Stomach (tissue), 9 donors: Measurements from ENCODE around the gene PWWP2B. TPM values are rescaled to one million over a fixed set of nuclear protein-coding genes. Genes with fewer than 3 reads are reported as not detected.

Experiments used
- DNase-seq, 2 donors: peaks; one replicate each; pipeline versions ENCODE4 v3.0.0 to v3.0.0-alpha.2; 2013 to 2019
- H3K27ac ChIP-seq, 5 donors: fragments of 200-600 bp in 4 of 5; sonication (generic) in 4 of 5; one replicate each; pipeline ENCODE4 v1.5.1; 2013 to 2019; ENCODE audit warnings: mild to moderate bottlenecking in 1 of 5, moderate library complexity in 1 of 5
- H3K27me3 ChIP-seq, 3 donors: fragments of 200-600 bp; sonication (generic); one replicate each; pipeline ENCODE4 v1.5.1; 2017 to 2019; ENCODE audit warnings: mixed run types in 1 of 3
- H3K36me3 ChIP-seq, 4 donors: fragments of 200-600 bp; sonication (generic); 1 replicate in 3 of 4; 2 replicates in 1 of 4; pipeline ENCODE4 v1.5.1; 2016 to 2019
- H3K4me1 ChIP-seq, 4 donors: fragments of 200-600 bp; sonication (generic); one replicate each; pipeline ENCODE4 v1.5.1; 2016 to 2019
- H3K4me3 ChIP-seq, 4 donors: fragments of 200-600 bp; sonication (generic) in 3 of 4; one replicate each; pipeline ENCODE4 v1.5.1; 2016 to 2019; ENCODE audit warnings: mild to moderate bottlenecking in 1 of 4
- H3K9me3 ChIP-seq, 4 donors: fragments of 200-600 bp; sonication (generic); one replicate each; pipeline ENCODE4 v1.5.1; 2016 to 2019
- CTCF ChIP-seq, 7 experiments: fragments of 450-650 bp in 4 of 7; fragments of 200-600 bp in 3 of 7; sonication (generic) in 3 of 7; IDR thresholded peaks; one replicate each; pipeline ENCODE4 v1.5.1; 2016 to 2019; ENCODE audit warnings: antibody characterized with exemption in 7 of 7, control low read depth in 2 of 7, mild to moderate bottlenecking in 1 of 7
- EP300 ChIP-seq: sonication (generic); formaldehyde crosslinking; IDR thresholded peaks from one replicate; pipeline ENCODE4 v1.6.1; 2017; ENCODE audit warnings: antibody characterized with exemption
- POLR2A ChIP-seq, 4 donors: fragments of 450-650 bp; IDR thresholded peaks; one replicate each; pipeline ENCODE4 v1.6.1; 2016; ENCODE audit warnings: antibody characterized with exemption in 4 of 4, control low read depth in 2 of 4, mild to moderate bottlenecking in 1 of 4, moderate library complexity in 1 of 4
- POLR2AphosphoS5 ChIP-seq, 3 donors: sonication (generic); formaldehyde crosslinking; IDR thresholded peaks; one replicate each; pipeline ENCODE4 v1.6.1; 2016; ENCODE audit warnings: antibody characterized with exemption in 3 of 3
- WGBS, 5 donors: extraction: QIAGEN DNeasy Blood & Tissue Kit in 3 of 5; methylation state at CpG; one replicate each; pipeline versions ENCODE4 v1.1.5 to v1.1.7; 2013 to 2018; 5-methylcytosine and 5-hydroxymethylcytosine counted together
- intact Hi-C: fragments of 100-400 bp; cut with DNase I; formaldehyde crosslinking; loops from one replicate; pipeline ENCODE4 v1.15.1; 2023; ENCODE audit warnings: low total_unique reads
- polyA plus RNA-seq, 3 donors: library from polyadenylated mRNA; stranded (reverse); fragments of 200-250 nt; gene quantifications; one replicate each; pipeline ENCODE4 v1.2.3, GENCODE V29; 2013
- total RNA-seq, 5 donors: library from RNA; depleted of rRNA; stranded (reverse); fragments of >200 nt; gene quantifications; one replicate each; pipeline versions ENCODE4 v1.1.0 to v1.2.3, GENCODE V29; 2014 to 2016
- donor health status: healthy with polysubstance abuse.
- donor health status: Bipolar disorder and iron deficiency.
- donor health status: healthy.

Gene PWWP2B
- total and polyA plus RNA-seq, 8 donors: 8.5 to 167 (median 22.8) TPM

DNA sequence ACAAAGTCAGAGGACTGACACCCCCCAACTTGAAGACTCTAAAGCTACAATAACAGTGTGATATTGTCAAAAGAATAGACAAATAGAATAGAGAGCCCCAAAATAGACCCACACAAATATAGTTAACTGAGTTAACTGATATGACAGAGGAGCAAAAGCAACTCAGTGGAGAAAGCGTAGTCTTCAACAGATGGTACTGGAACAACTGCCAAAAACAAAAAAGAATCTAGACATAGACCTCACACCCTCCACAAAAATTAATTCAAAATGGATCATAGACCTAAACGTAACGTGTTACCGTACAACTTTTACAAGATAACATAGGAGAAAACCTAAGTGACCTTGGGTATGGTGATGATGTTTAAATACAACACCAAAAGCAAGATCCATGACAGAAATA, 28.6 kb upstream of the PWWP2B start:
- TF ChIP-seq EP300 (no peak), POLR2AphosphoS5 (IDR thresholded peaks at IDR 0.05) (no peak), CTCF (IDR thresholded peaks at IDR 0.05) (no peak), POLR2A (IDR thresholded peaks at IDR 0.05) (no peak)

DNA sequence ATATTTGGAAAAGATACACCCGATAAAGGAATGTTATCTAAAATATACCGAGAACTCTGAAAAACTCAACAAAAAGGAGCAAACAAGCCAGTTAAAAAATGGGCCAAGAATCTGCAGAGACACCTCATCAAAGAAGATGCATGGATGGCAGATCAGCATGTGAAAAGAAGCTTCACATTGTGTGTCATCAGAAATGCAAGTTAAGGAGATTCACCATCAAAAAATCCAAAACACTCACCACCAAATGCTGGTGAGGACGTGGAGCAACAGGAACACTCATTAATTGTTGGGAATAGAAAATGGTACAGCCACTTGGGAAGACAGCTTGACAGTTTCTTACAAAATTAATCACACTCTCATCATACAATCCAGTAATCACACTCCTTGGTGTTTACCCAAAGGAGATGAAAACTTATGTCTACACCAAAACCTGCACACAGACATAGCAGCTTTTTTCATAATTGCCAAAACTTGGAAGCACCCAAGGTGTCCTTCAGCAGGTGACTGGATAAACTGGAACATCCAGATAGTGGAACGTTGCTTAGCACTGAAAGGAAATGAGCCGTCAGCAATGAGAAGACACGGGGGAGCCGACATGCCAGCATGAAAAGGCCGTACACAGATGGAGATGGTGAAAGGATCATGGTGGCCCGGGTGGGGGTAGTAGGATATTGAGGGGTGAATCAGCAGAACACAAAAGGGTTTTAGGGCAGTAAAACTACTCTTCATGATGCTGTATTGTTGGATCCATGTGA, 27.9 kb upstream of the PWWP2B start:
- intact Hi-C loops: no loop called here
- no peak for DNase-seq
- no peaks in the 10 kb centered on the region for H3K9me3 ChIP-seq
- no peak overlapping the region for H3K27ac ChIP-seq
- peaks cover 0 to 51% (median 24%) of the 10 kb centered on the region in 4 donors for H3K36me3 ChIP-seq
- H3K4me1 ChIP-seq: no peaks in the 10 kb centered on the region
- H3K27me3 ChIP-seq: no peaks in the 10 kb centered on the region
- no peak overlapping the region for H3K4me3 ChIP-seq
- TF ChIP-seq POLR2AphosphoS5 (IDR thresholded peaks at IDR 0.05) (no peak), CTCF (IDR thresholded peaks at IDR 0.05) (no peak), EP300 (no peak), POLR2A (IDR thresholded peaks at IDR 0.05) (no peak)
- 76 to 84% (median 81%) methylated on average over 9 of the region's 9 CpGs for WGBS, 5 donors

More for the DNA sequence above, 28.6 kb upstream of the PWWP2B start:
- DNase-seq: no peak
- H3K9me3 ChIP-seq: no peaks in the 10 kb centered on the region
- no peaks in the 10 kb centered on the region for H3K4me1 ChIP-seq
- H3K27ac ChIP-seq: no peak overlapping the region
- no peaks in the 10 kb centered on the region for H3K27me3 ChIP-seq
- intact Hi-C loops: no loop called here
- 71 to 98% (median 95%) methylated on average over 4 of the region's 4 CpGs for WGBS, 5 donors
- peaks cover 0 to 57% (median 27%) of the 10 kb centered on the region in 4 donors for H3K36me3 ChIP-seq
- H3K4me3 ChIP-seq: no peak overlapping the region

DNA sequence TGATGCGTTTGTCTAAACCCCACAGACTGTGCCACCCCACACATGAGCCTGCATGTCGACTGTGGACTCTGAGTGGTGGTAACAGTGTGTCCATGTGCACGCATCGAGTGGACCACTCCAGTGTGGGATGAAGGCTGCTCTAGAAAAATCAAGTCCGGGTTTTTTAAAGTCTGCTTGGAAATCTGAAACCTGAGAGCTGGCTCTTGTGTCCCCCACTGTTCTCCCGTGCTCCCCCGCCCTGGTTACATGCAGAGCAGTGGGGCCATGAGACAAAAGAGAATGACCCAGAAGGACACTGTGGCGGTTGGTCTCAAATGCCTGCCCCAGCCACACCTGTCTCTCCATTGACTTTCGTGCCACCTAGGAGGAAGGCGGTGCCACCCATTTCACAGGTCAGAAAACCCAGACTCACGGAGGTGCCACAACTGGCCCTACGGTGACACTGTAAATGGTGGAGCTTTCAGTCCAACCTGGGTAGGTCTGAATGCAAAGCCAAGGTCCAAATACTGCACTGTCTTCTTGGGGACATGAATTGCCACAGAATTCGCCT, 27.3 kb upstream of the PWWP2B start:
- Histone ChIP-seq H3K36me3 (peaks cover 0 to 44% (median 22%) of the 10 kb centered on the region in 4 donors), H3K27ac (no peak overlapping the region), H3K9me3 (no peaks in the 10 kb centered on the region), H3K27me3 (no peaks in the 10 kb centered on the region), H3K4me1 (no peaks in the 10 kb centered on the region), H3K4me3 (no peak overlapping the region)
- no peak for DNase-seq
- 88 to 97% (median 91%) methylated on average over 13 of the region's 13 CpGs for WGBS, 5 donors
- intact Hi-C loops: no loop called here
- TF ChIP-seq POLR2A (IDR thresholded peaks at IDR 0.05) (no peak), CTCF (IDR thresholded peaks at IDR 0.05) (no peak), POLR2AphosphoS5 (IDR thresholded peaks at IDR 0.05) (no peak), EP300 (no peak)

- no peaks in the 10 kb centered on the region for H3K27me3 ChIP-seq
- H3K4me1 ChIP-seq: no peaks in the 10 kb centered on the region
- H3K4me3 ChIP-seq: no peak overlapping the region
- 95 to 97% (median 96%) methylated on average over 30 to 31 of the region's 31 CpGs for WGBS, 5 donors
- intact Hi-C loops: no loop called here
- TF ChIP-seq EP300 (no peak), CTCF (IDR thresholded peaks at IDR 0.05) (no peak)
- no peak overlapping the region for H3K27ac ChIP-seq
- DNase-seq: no peak
- peaks cover 0 to 44% (median 13%) of the 10 kb centered on the region in 4 donors for H3K36me3 ChIP-seq
- no peaks in the 10 kb centered on the region for H3K9me3 ChIP-seq
Observed at GRCh38 chr10:132370426-132371340, 26.3 kb upstream of the PWWP2B start.
